ENCODE measurements around the gene LILRB2.
"Not testable (repeated sequence)": the region's sequence is repeated elsewhere in the genome, so short reads cannot be mapped to it uniquely, and the experiment has no call there.

DNA sequence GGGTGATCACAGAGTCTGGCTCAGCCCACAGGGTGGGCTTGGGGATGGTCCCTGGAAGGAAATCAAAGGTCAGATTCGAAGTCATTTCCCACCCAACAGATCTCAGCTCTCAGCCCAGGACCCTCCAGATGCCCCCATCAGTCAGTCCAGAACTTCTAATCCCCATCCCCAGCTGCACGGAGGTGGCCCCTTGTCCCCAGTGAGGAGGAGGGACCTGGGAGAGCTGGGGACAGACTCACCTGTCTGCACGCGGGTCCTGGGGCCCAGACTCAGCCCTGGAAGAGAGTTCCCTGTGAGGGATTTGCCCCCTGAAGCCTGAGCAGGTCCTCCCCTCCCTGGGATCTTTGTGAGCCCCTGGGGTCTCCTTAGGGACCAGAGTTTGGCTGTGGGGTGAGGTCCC lies 885 bp downstream of the LILRB2 start:
- TF ChIP-seq POLR2AphosphoS5 (IDR thresholded peaks at IDR 0.05; ENCODE audit: low read depth); EZH2 (IDR thresholded peaks at IDR 0.05; ENCODE audit: low read depth, unreplicated experiment): not testable (repeated sequence)
- TF ChIP-seq, protein P1, sequence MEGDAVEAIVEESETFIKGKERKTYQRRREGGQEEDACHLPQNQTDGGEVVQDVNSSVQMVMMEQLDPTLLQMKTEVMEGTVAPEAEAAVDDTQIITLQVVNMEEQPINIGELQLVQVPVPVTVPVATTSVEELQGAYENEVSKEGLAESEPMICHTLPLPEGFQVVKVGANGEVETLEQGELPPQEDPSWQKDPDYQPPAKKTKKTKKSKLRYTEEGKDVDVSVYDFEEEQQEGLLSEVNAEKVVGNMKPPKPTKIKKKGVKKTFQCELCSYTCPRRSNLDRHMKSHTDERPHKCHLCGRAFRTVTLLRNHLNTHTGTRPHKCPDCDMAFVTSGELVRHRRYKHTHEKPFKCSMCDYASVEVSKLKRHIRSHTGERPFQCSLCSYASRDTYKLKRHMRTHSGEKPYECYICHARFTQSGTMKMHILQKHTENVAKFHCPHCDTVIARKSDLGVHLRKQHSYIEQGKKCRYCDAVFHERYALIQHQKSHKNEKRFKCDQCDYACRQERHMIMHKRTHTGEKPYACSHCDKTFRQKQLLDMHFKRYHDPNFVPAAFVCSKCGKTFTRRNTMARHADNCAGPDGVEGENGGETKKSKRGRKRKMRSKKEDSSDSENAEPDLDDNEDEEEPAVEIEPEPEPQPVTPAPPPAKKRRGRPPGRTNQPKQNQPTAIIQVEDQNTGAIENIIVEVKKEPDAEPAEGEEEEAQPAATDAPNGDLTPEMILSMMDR (conservative IDR thresholded peaks at IDR 0.05; ENCODE audit: low read depth in 2 of 2): not testable (repeated sequence)

All from GM23338 (cell line).